BLaER1 (cell line): ENCODE measurements around the gene SLC27A6.

Experiments used
- H3K27ac ChIP-seq: shearing (Covaris generic); formaldehyde crosslinking; 2 replicates; pipeline ENCODE4 v1.8.1; 2022
- H3K27me3 ChIP-seq: shearing (Covaris generic); formaldehyde crosslinking; 2 replicates; pipeline ENCODE4 v1.8.1; 2022
- H3K36me3 ChIP-seq: shearing (Covaris generic); formaldehyde crosslinking; 2 replicates; pipeline ENCODE4 v1.8.1; 2022
- H3K4me1 ChIP-seq: shearing (Covaris generic); formaldehyde crosslinking; 2 replicates; pipeline ENCODE4 v1.8.1; 2022
- H3K4me2 ChIP-seq: shearing (Covaris generic); formaldehyde crosslinking; 2 replicates; pipeline ENCODE4 v1.8.1; 2022
- H3K4me3 ChIP-seq: shearing (Covaris generic); formaldehyde crosslinking; 2 replicates; pipeline ENCODE4 v1.8.1; 2022
- H3K9ac ChIP-seq: shearing (Covaris generic); formaldehyde crosslinking; 2 replicates; pipeline ENCODE4 v1.8.1; 2022
- H3K9me3 ChIP-seq: shearing (Covaris generic); formaldehyde crosslinking; 2 replicates; pipeline ENCODE4 v1.8.1; 2022
- H4K20me1 ChIP-seq: shearing (Covaris generic); formaldehyde crosslinking; 2 replicates; pipeline ENCODE4 v1.8.1; 2022
- Cebpa-rat ChIP-seq: shearing (Covaris generic); IDR thresholded peaks from 2 replicates; pipeline ENCODE4 v1.8.1; 2022

Gene SLC27A6

DNA sequence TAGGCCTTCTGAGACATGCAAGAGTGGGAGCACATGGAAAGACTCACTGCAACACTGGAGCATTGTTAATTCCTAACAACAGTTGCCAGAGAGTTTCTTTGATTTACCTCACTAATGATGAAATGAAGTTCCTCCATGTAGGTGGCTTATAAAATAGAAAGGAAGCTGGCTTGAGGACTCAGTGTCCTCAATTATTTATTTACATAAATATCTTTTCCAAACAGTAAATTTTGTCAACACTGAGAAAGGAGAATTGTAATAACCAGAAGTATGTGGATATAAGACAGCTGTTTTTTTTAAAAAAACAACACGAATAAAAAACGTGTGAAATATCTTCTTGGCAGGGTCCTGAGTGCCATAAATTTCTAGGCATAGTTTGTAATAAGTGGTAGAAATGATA is 9.1 kb upstream of the SLC27A6 start:
- Histone ChIP-seq H3K4me3 (no peak overlapping the region), H3K4me1 (no peaks in the 10 kb centered on the region), H3K9me3 (peaks cover 10% of the 10 kb centered on the region; the same call in 1 of the 2 replicates), H3K36me3 (no peaks in the 10 kb centered on the region), H3K27ac (no peak overlapping the region), H3K9ac (no peak overlapping the region), H3K27me3 (no peaks in the 10 kb centered on the region), H3K4me2 (no peak overlapping the region), H4K20me1 (no peaks in the 10 kb centered on the region)
- no peak for TF ChIP-seq Cebpa-rat

DNA sequence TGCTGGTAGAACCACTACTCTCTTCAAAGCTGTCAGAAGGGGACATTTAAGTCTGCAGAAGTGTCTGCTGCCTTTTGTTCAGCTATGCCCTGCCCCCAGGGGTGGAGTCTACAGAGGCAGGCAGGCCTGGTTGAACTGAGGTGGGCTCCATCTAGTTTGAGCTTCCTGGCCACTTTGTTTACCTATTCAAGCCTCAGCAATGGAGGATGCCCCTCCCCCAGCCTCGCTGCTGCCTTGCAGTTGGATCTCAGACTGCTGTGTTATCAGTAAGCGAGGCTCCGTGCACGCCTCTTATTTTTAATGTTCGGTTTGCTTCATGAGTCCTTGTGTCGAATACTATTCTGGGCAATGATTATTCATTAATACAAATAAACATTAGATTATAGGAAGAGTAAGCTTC is 3.1 kb upstream of the SLC27A6 start:
- H3K27ac ChIP-seq: no peak overlapping the region
- no peaks in the 10 kb centered on the region for H3K27me3 ChIP-seq
- H3K36me3 ChIP-seq: no peaks in the 10 kb centered on the region
- no peak overlapping the region for H3K4me3 ChIP-seq
- no peak overlapping the region for H3K9ac ChIP-seq
- H3K4me1 ChIP-seq: no peaks in the 10 kb centered on the region
- peaks cover 21% of the 10 kb centered on the region; the same call in 1 of the 2 replicates for H3K9me3 ChIP-seq
- TF ChIP-seq Cebpa-rat: no peak
- no peaks in the 10 kb centered on the region for H4K20me1 ChIP-seq
- H3K4me2 ChIP-seq: no peak overlapping the region

DNA sequence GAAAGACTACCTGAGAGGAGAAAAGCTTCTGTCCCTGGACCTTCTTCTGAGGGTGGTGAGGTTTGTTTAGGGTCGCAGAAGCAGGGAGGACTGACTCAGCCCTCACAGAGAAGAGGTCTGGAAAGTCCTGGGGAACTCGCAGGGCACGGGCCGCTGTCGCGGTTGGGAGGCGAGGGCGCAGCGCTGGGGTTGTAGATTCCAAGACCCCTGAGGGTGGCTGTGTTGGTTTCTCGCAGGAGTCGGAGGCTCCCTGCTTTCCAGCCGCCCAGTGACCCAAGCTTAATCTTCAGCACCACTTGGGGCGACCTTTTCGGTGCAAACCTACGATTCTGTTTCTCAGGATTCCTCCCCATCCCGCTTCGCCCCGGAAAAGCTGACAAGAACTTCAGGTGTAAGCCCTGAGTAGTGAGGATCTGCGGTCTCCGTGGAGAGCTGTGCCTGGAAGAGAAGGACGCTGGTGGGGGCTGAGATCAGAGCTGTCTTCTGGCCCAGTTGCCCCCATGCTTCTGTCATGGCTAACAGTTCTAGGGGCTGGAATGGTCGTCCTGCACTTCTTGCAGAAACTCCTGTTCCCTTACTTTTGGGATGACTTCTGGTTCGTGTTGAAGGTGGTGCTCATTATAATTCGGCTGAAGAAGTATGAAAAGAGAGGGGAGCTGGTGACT is 482 bp downstream of the SLC27A6 start:
- Histone ChIP-seq H3K4me2 (no peak overlapping the region), H3K4me3 (no peak overlapping the region), H3K27ac (no peak overlapping the region), H3K4me1 (no peaks in the 10 kb centered on the region), H3K27me3 (no peaks in the 10 kb centered on the region), H3K9me3 (peaks cover 15% of the 10 kb centered on the region; the same call in 1 of the 2 replicates), H3K36me3 (no peaks in the 10 kb centered on the region), H4K20me1 (no peaks in the 10 kb centered on the region), H3K9ac (no peak overlapping the region)
- TF ChIP-seq Cebpa-rat: no peak

DNA sequence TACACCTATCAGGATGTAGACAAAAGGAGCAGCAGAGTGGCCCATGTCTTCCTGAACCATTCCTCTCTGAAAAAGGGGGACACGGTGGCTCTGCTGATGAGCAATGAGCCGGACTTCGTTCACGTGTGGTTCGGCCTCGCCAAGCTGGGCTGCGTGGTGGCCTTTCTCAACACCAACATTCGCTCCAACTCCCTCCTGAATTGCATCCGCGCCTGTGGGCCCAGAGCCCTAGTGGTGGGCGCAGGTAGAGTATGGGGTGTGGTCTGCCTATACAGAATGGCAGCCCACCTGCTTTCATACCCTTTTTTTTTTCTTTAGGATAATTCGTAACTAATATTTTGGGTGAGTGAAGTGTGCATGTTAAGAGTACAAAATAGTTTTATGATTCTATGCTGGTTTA is 1.1 kb downstream of the SLC27A6 start:
- no peaks in the 10 kb centered on the region for H3K4me1 ChIP-seq
- no peak for TF ChIP-seq Cebpa-rat
- no peak overlapping the region for H3K27ac ChIP-seq
- H3K9me3 ChIP-seq: peaks cover 9% of the 10 kb centered on the region; the same call in 1 of the 2 replicates
- H3K4me3 ChIP-seq: no peak overlapping the region
- no peaks in the 10 kb centered on the region for H3K27me3 ChIP-seq
- H4K20me1 ChIP-seq: no peaks in the 10 kb centered on the region
- no peak overlapping the region for H3K9ac ChIP-seq
- H3K36me3 ChIP-seq: no peaks in the 10 kb centered on the region
- H3K4me2 ChIP-seq: no peak overlapping the region

DNA sequence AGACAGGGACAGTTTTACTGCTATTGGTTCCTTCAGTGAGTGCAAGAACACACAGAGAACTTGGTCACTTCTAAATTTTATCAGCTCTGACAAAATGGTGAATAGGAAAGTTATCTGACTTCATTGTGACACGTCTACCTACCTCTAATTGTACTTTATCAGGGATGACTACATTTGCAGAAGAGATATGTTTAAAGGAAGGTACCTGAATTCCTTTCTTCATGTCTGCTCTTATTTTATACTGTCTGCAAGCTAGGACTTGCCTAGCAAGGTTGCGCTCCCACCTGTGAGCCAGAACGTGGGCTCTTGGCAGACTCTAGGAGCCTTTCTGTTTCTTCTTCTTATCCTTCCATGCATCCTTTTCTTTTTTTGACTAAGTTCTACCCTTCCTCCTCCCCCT is 1.6 kb downstream of the SLC27A6 start:
- H3K36me3 ChIP-seq: no peaks in the 10 kb centered on the region
- H3K27me3 ChIP-seq: no peaks in the 10 kb centered on the region
- no peak overlapping the region for H3K9ac ChIP-seq
- no peak overlapping the region for H3K4me3 ChIP-seq
- H4K20me1 ChIP-seq: no peaks in the 10 kb centered on the region
- H3K4me2 ChIP-seq: no peak overlapping the region
- H3K27ac ChIP-seq: no peak overlapping the region
- TF ChIP-seq Cebpa-rat: no peak
- 0 out of 2 replicates have a peak, but pooled peaks cover 4% of the 10 kb centered on the region for H3K9me3 ChIP-seq
- no peaks in the 10 kb centered on the region for H3K4me1 ChIP-seq

DNA sequence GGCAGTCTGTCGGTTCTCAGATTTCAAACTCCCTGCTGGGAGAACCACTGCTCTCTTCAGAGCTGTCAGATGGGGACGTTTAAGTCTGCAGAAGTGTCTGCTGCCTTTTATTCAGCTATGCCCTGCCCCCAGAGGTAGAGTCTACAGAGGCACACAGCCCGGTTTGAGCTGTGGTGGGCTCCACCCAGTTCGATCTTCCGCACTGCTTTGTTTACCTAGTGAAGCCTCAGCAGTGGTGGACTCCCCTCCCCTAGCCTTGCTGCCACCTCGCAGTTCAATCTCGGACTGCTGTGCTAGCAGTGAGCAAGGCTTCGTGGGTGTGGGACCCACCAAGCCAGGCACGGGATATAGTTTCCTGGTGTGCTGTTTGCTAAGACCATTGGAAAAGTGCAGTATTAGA is 8.0 kb downstream of the SLC27A6 start:
- H3K36me3 ChIP-seq: no peaks in the 10 kb centered on the region
- H3K27me3 ChIP-seq: no peaks in the 10 kb centered on the region
- H3K4me3 ChIP-seq: no peak overlapping the region
- H3K4me2 ChIP-seq: no peak overlapping the region
- TF ChIP-seq Cebpa-rat: no peak
- no peak overlapping the region for H3K9ac ChIP-seq
- H3K4me1 ChIP-seq: no peaks in the 10 kb centered on the region
- H3K9me3 ChIP-seq: no peaks in the 10 kb centered on the region
- H4K20me1 ChIP-seq: no peaks in the 10 kb centered on the region
- no peak overlapping the region for H3K27ac ChIP-seq

DNA sequence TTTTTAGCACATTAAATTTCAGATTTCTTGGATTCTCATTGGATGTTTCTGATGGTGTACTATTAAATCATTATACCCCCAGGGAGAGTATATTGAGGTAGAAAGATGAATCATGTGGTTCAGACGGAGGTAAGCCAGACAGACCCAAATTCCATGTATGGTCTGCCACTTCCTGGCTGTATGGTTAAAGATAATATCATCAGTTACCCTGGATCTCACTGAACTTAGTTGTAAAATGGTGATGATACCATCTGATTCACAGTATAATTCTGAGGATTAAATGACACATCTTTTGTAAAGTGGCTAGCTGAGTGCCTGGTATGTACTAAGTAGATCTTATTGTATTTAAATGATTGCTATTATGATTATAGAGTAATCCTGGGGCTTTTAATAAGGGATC is 9.3 kb downstream of the SLC27A6 start:
- no peak overlapping the region for H3K27ac ChIP-seq
- H4K20me1 ChIP-seq: no peaks in the 10 kb centered on the region
- no peak overlapping the region for H3K4me2 ChIP-seq
- no peaks in the 10 kb centered on the region for H3K27me3 ChIP-seq
- no peaks in the 10 kb centered on the region for H3K9me3 ChIP-seq
- no peaks in the 10 kb centered on the region for H3K4me1 ChIP-seq
- no peak for TF ChIP-seq Cebpa-rat
- H3K4me3 ChIP-seq: no peak overlapping the region
- no peaks in the 10 kb centered on the region for H3K36me3 ChIP-seq
- H3K9ac ChIP-seq: no peak overlapping the region

DNA sequence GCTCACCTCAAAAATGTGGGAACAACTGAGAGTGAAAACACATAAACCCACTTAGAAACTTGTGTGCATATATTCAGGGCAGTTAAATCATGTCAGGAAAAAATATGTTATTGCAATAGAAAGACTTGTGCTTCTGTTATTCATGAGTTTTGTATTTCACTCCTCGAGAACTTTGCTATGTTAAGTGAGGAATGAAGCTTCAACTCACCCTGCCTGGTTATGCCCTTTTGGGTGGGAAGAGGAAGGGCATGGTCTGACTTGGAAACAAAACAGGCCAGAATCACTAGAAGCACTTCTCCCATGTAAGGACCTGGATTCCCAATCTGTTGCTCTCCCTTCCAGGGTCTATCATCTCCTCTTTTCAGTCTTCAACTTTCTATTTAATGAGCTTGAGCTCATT is 14.5 kb downstream of the SLC27A6 start:
- no peaks in the 10 kb centered on the region for H3K9me3 ChIP-seq
- no peaks in the 10 kb centered on the region for H3K27me3 ChIP-seq
- no peak overlapping the region for H3K27ac ChIP-seq
- H3K9ac ChIP-seq: no peak overlapping the region
- H3K4me2 ChIP-seq: no peak overlapping the region
- no peaks in the 10 kb centered on the region for H3K36me3 ChIP-seq
- TF ChIP-seq Cebpa-rat: no peak
- H3K4me3 ChIP-seq: no peak overlapping the region
- no peaks in the 10 kb centered on the region for H4K20me1 ChIP-seq
- H3K4me1 ChIP-seq: no peaks in the 10 kb centered on the region

DNA sequence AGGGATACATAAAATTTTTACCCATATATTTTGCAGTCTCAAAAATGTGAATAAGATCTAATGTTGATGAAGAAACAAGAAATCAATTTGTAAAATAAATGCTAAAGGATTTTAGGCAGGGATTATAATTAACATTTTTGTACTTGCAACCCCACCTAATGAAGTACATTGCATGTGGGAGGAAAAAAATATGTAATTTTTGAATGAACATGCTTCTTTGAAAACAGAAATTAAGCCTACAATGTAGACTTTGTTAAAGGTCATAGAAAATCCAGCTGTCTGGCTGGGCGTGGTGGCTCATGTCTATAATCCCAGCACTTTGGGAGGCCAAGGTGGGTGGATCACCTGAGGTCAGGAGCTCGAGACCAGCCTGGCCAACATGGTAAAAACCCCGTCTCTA is 15.6 kb downstream of the SLC27A6 start:
- no peak overlapping the region for H3K9ac ChIP-seq
- no peak overlapping the region for H3K4me3 ChIP-seq
- H3K36me3 ChIP-seq: no peaks in the 10 kb centered on the region
- H3K27me3 ChIP-seq: no peaks in the 10 kb centered on the region
- no peak overlapping the region for H3K4me2 ChIP-seq
- no peak for TF ChIP-seq Cebpa-rat
- no peaks in the 10 kb centered on the region for H3K9me3 ChIP-seq
- no peaks in the 10 kb centered on the region for H3K4me1 ChIP-seq
- H3K27ac ChIP-seq: no peak overlapping the region
- no peaks in the 10 kb centered on the region for H4K20me1 ChIP-seq

DNA sequence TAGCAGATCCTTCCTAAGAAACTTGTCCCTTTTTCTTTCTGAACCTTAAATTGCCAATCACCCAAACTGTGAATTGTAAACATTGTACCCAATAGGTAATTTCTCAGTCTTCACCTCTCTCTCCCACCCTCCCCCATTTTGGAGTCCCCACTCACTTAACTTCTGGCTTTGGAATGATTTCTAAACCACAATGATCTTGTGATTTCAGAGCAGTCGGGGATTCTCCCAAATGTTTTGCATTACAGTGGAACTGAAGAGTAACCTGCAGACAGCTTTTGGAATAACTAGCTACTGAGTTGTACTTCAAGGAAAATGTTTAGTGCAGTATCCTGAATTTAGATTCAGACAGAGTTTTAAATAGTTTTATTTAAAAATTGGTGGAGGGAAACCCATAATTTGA is 19.2 kb downstream of the SLC27A6 start:
- Histone ChIP-seq H3K27me3 (no peaks in the 10 kb centered on the region), H4K20me1 (no peaks in the 10 kb centered on the region), H3K4me2 (no peak overlapping the region), H3K36me3 (no peaks in the 10 kb centered on the region), H3K4me1 (no peaks in the 10 kb centered on the region), H3K9me3 (no peaks in the 10 kb centered on the region), H3K4me3 (no peak overlapping the region), H3K9ac (no peak overlapping the region), H3K27ac (no peak overlapping the region)
- TF ChIP-seq Cebpa-rat: no peak

DNA sequence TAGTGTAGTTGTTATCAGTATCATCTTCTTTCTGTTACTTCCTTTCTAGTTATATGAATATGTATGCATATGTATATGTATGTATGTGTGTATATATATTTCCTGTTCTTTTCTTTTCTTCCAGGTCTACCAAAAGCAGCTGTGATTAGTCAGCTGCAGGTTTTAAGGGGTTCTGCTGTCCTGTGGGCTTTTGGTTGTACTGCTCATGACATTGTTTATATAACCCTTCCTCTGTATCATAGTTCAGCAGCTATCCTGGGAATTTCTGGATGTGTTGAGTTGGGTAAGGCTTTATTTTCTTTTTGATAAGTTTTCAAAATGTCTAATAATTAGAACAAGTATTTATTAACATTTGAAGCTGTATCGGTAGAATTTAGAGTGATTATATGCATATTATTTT is 23.2 kb downstream of the SLC27A6 start:
- TF ChIP-seq Cebpa-rat: no peak
- Histone ChIP-seq H3K27me3 (no peaks in the 10 kb centered on the region), H3K4me3 (no peak overlapping the region), H3K9me3 (no peaks in the 10 kb centered on the region), H3K4me2 (no peak overlapping the region), H4K20me1 (no peaks in the 10 kb centered on the region), H3K36me3 (no peaks in the 10 kb centered on the region), H3K27ac (no peak overlapping the region), H3K4me1 (no peaks in the 10 kb centered on the region), H3K9ac (no peak overlapping the region)
